Renal cortical epithelial cell (primary cell): ENCODE data around the gene OR14A16. TPM values are rescaled to one million over a fixed set of nuclear protein-coding genes. Genes with fewer than 3 reads are reported as not detected.

Experiments used
- DNase-seq: peaks from one replicate; pipeline ENCODE4 v3.0.0-alpha.2; 2011; ENCODE audit warnings: low read depth
- total RNA-seq: library from RNA; depleted of rRNA; stranded (reverse); fragments of >200 nt; gene quantifications from 2 replicates; pipeline ENCODE4 v1.2.3, GENCODE V29; 2014

Gene OR14A16
- total RNA-seq, 1 donor from 2014 or later = not detected

DNA sequence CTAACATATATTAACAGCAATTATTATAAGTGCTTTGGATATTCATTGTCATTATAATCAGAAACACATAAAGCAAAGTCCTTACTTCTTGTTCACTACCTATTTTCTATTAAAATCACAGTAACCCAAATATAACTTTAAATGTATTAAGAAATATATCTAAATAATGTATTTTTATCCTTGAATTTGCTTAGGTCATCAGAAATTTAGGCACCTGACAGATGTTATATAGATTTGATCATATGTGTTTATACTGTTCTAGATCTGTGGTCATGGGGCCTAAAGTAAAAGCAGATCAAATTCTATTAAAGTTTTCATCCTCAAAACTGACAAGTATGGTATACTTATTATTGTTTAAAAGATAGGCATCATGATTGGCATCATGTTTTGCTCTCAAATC is 54.3 kb downstream of the OR14A16 start:
- no peak for DNase-seq

Other genes starting within 250 kb of the OR14A16 start
- not detected in 2 replicates for gene OR2G2, start 235.8 kb downstream of the OR14A16 start, total RNA-seq
- gene OR2G3, start 218.5 kb downstream of the OR14A16 start, total RNA-seq = not detected in 2 replicates
- gene OR13G1, start 144.4 kb downstream of the OR14A16 start, total RNA-seq = not detected in 2 replicates
- gene OR6F1, start 107.5 kb downstream of the OR14A16 start, total RNA-seq = not detected in 2 replicates
- gene OR14K1, start 85.5 kb downstream of the OR14A16 start, total RNA-seq = not detected in 2 replicates
- gene OR14A2, start 76.0 kb downstream of the OR14A16 start, total RNA-seq = not detected in 2 replicates
- gene OR1C1, start 63.6 kb downstream of the OR14A16 start, total RNA-seq = not detected in 2 replicates
- gene OR11L1, start 17.8 kb upstream of the OR14A16 start, total RNA-seq = not detected in 2 replicates
- 0.30 and 0.35 TPM in 2 replicates for gene TRIM58, start 33.1 kb upstream of the OR14A16 start, total RNA-seq
- 0.15 TPM in 1 of 2 replicates, not detected in the other for gene OR2W3, start 71.5 kb upstream of the OR14A16 start, total RNA-seq
- gene OR2T8, start 96.1 kb upstream of the OR14A16 start, total RNA-seq = not detected in 2 replicates
- not detected in 2 replicates for gene OR2AJ1, start 100.8 kb upstream of the OR14A16 start, total RNA-seq
- gene OR2L8, start 124.7 kb upstream of the OR14A16 start, total RNA-seq = 0.25 TPM in 1 of 2 replicates, not detected in the other
- not detected in 2 replicates for gene OR2AK2, start 141.1 kb upstream of the OR14A16 start, total RNA-seq
- gene OR2L5, start 189.5 kb upstream of the OR14A16 start, total RNA-seq = 0.05 TPM in 1 of 2 replicates, not detected in the other
- gene OR2L2, start 206.0 kb upstream of the OR14A16 start, total RNA-seq = not detected in 2 replicates
- not detected in 2 replicates for gene OR2L3, start 222.7 kb upstream of the OR14A16 start, total RNA-seq